Gastroesophageal sphincter (tissue), 3 donors: Measurements from ENCODE around the gene GPR132.

Source experiments
- CTCF ChIP-seq, 4 experiments: fragments of 200-600 bp in 2 of 4; fragments of 450-650 bp in 2 of 4; sonication (generic) in 1 of 4; IDR thresholded peaks; one replicate each; pipeline ENCODE4 v1.5.1; 2017 to 2019; ENCODE audit warnings: antibody characterized with exemption in 4 of 4, mild to moderate bottlenecking in 2 of 4, moderate library complexity in 2 of 4
- EP300 ChIP-seq: sonication (generic); formaldehyde crosslinking; IDR thresholded peaks from one replicate; pipeline ENCODE4 v1.6.1; 2017; ENCODE audit warnings: antibody characterized with exemption, mild to moderate bottlenecking
- POLR2AphosphoS5 ChIP-seq: sonication (generic); formaldehyde crosslinking; IDR thresholded peaks from one replicate; pipeline ENCODE4 v1.6.1; 2017; ENCODE audit warnings: antibody characterized with exemption

GRCh38 chr14:105076805-105077648 is 11.8 kb upstream of the GPR132 start:
- TF ChIP-seq CTCF (IDR thresholded peaks at IDR 0.05), result no peak
- no peak for TF ChIP-seq EP300
- TF ChIP-seq POLR2AphosphoS5, result no peak
